WTC11 (cell line): ENCODE data around the gene SORCS2. TPM values are rescaled to one million over a fixed set of nuclear protein-coding genes. Genes with fewer than 3 reads are reported as not detected.

Experiments
- ATAC-seq: fragments of 200-7000 bp; cut with Tn5 transposase; 2 replicates; pipeline ENCODE4 v1.10.0; 2021; ENCODE audit warnings: mild to moderate bottlenecking, moderate library complexity
- CTCF ChIA-PET: fragments of 300-600 bp; sonication (Branson Sonifier 250); formaldehyde crosslinking; loops from one replicate; lab custom pipeline; 2021; ENCODE audit warnings: antibody characterized with exemption; lab: Charles Lee
- POLR2A ChIA-PET: fragments of 350-600 bp; sonication (Branson Sonifier 250); formaldehyde crosslinking; loops from one replicate; lab custom pipeline; 2021; ENCODE audit warnings: antibody characterized with exemption; lab: Charles Lee
- DNase-seq: peaks from one replicate; pipeline ENCODE4 v3.0.0; 2021; ENCODE audit warnings: low spot score
- H3K27ac Mint-ChIP-seq: 2 replicates; pipeline ENCODE4 v1.8.0; 2021; ENCODE audit warnings: mixed read lengths
- H3K27me3 Mint-ChIP-seq: 2 replicates; pipeline ENCODE4 v1.8.0; 2021; ENCODE audit warnings: low read depth, mild to moderate bottlenecking, moderate library complexity, mixed read lengths
- H3K36me3 Mint-ChIP-seq: 2 replicates; pipeline ENCODE4 v1.8.0; 2021; ENCODE audit warnings: mixed read lengths
- H3K4me1 Mint-ChIP-seq: 2 replicates; pipeline ENCODE4 v1.8.0; 2022; ENCODE audit warnings: mixed read lengths
- H3K4me3 Mint-ChIP-seq: 2 replicates; pipeline ENCODE4 v1.8.0; 2021; ENCODE audit warnings: mild to moderate bottlenecking, moderate library complexity, mixed read lengths
- H3K9me3 Mint-ChIP-seq: 2 replicates; pipeline ENCODE4 v1.8.0; 2021; ENCODE audit warnings: mixed read lengths
- ATF2 ChIP-seq: sonication (generic); formaldehyde crosslinking; IDR thresholded peaks from 2 replicates; pipeline ENCODE4 v1.8.1; 2022; ENCODE audit warnings: low read depth, missing genetic modification reagents, borderline replicate concordance
- CDX4 ChIP-seq: fragments of 250-450 bp; sonication (Bioruptor Pico); IDR thresholded peaks from 2 replicates; pipeline ENCODE4 v1.9.0; 2021; ENCODE audit warnings: moderate library complexity, mild to moderate bottlenecking, inconsistent platforms, borderline replicate concordance
- EMX1 ChIP-seq: fragments of 250-450 bp; sonication (Bioruptor Pico); IDR thresholded peaks from 2 replicates; pipeline ENCODE4 v1.8.0; 2021; ENCODE audit warnings: mild to moderate bottlenecking
- FOXK1 ChIP-seq: sonication (generic); formaldehyde crosslinking; IDR thresholded peaks from 2 replicates; pipeline ENCODE4 v1.8.0; 2022; ENCODE audit warnings: mild to moderate bottlenecking, moderate library complexity, missing genetic modification reagents
- FOXP4 ChIP-seq: sonication (generic); formaldehyde crosslinking; IDR thresholded peaks from 2 replicates; pipeline ENCODE4 v1.8.0; 2022; ENCODE audit warnings: mild to moderate bottlenecking, missing genetic modification reagents
- JAZF1 ChIP-seq: fragments of 250-450 bp; sonication (Bioruptor Pico); IDR thresholded peaks from 2 replicates; pipeline ENCODE4 v1.9.0; 2021; ENCODE audit warnings: moderate library complexity, mild to moderate bottlenecking, inconsistent platforms
- NFATC4 ChIP-seq: fragments of 250-450 bp; sonication (Bioruptor Pico); IDR thresholded peaks from 2 replicates; pipeline ENCODE4 v1.9.0; 2021; ENCODE audit warnings: mild to moderate bottlenecking
- NFYB ChIP-seq: sonication (generic); formaldehyde crosslinking; conservative IDR thresholded peaks from 2 replicates; pipeline ENCODE4 v1.8.0; 2022; ENCODE audit warnings: low read depth, missing genetic modification reagents
- NR1H2 ChIP-seq: sonication (generic); formaldehyde crosslinking; IDR thresholded peaks from 2 replicates; pipeline ENCODE4 v1.9.0; 2021; ENCODE audit warnings: mild to moderate bottlenecking, moderate library complexity, missing genetic modification reagents
- PRDM15 ChIP-seq: sonication (generic); formaldehyde crosslinking; IDR thresholded peaks from 2 replicates; pipeline ENCODE4 v1.8.0; 2022; ENCODE audit warnings: missing genetic modification reagents
- RORB ChIP-seq: fragments of 250-450 bp; sonication (Bioruptor Pico); IDR thresholded peaks from 2 replicates; pipeline ENCODE4 v1.9.0; 2021; ENCODE audit warnings: mild to moderate bottlenecking
- USF1 ChIP-seq: sonication (generic); formaldehyde crosslinking; IDR thresholded peaks from 2 replicates; pipeline ENCODE4 v1.8.0; 2022; ENCODE audit warnings: mild to moderate bottlenecking, missing genetic modification reagents
- total RNA-seq: library from RNA; stranded (reverse); gene quantifications from 3 replicates; pipeline ENCODE4 v1.2.3, GENCODE V29; 2021
- TF ChIP-seq, protein P1 (sequence below): sonication (generic); formaldehyde crosslinking; IDR thresholded peaks from 2 replicates; pipeline ENCODE4 v1.8.0; 2023; ENCODE audit warnings: mild to moderate bottlenecking, missing genetic modification reagents
- TF ChIP-seq, protein P2 (sequence below): sonication (generic); formaldehyde crosslinking; IDR thresholded peaks from 2 replicates; pipeline ENCODE4 v1.8.1; 2023; ENCODE audit warnings: mild to moderate bottlenecking, missing genetic modification reagents, moderate library complexity
- TF ChIP-seq, protein P3 (sequence below): sonication (generic); formaldehyde crosslinking; IDR thresholded peaks from 2 replicates; pipeline ENCODE4 v1.8.0; 2023; ENCODE audit warnings: missing genetic modification reagents, mild to moderate bottlenecking, borderline replicate concordance

The SORCS2 gene
- total RNA-seq, 1 experiment from 2014 or later: 6.6 TPM

- TF ChIP-seq FOXP4 (CRISPR knock-in tag) (peak; percentile 45; the same call in 1 of the 2 replicates), NFATC4 (CRISPR knock-in tag) (no peak), FOXK1 (peak; percentile 49; the same call in 1 of the 2 replicates), RORB (no peak), ATF2 (CRISPR knock-in tag) (no peak), NR1H2 (CRISPR knock-in tag) (0 out of 2 replicates have a peak, but pooled peaks have one; percentile 31), CDX4 (no peak), JAZF1 (no peak)
- TF ChIP-seq, protein P1, sequence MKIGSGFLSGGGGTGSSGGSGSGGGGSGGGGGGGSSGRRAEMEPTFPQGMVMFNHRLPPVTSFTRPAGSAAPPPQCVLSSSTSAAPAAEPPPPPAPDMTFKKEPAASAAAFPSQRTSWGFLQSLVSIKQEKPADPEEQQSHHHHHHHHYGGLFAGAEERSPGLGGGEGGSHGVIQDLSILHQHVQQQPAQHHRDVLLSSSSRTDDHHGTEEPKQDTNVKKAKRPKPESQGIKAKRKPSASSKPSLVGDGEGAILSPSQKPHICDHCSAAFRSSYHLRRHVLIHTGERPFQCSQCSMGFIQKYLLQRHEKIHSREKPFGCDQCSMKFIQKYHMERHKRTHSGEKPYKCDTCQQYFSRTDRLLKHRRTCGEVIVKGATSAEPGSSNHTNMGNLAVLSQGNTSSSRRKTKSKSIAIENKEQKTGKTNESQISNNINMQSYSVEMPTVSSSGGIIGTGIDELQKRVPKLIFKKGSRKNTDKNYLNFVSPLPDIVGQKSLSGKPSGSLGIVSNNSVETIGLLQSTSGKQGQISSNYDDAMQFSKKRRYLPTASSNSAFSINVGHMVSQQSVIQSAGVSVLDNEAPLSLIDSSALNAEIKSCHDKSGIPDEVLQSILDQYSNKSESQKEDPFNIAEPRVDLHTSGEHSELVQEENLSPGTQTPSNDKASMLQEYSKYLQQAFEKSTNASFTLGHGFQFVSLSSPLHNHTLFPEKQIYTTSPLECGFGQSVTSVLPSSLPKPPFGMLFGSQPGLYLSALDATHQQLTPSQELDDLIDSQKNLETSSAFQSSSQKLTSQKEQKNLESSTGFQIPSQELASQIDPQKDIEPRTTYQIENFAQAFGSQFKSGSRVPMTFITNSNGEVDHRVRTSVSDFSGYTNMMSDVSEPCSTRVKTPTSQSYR (CRISPR knock-in tag): 0 out of 2 replicates have a peak, but pooled peaks have one; percentile 22
These were observed 389.1 kb downstream of the SORCS2 start (continued) for GRCh38 chr4:7581477-7581876.

DNA sequence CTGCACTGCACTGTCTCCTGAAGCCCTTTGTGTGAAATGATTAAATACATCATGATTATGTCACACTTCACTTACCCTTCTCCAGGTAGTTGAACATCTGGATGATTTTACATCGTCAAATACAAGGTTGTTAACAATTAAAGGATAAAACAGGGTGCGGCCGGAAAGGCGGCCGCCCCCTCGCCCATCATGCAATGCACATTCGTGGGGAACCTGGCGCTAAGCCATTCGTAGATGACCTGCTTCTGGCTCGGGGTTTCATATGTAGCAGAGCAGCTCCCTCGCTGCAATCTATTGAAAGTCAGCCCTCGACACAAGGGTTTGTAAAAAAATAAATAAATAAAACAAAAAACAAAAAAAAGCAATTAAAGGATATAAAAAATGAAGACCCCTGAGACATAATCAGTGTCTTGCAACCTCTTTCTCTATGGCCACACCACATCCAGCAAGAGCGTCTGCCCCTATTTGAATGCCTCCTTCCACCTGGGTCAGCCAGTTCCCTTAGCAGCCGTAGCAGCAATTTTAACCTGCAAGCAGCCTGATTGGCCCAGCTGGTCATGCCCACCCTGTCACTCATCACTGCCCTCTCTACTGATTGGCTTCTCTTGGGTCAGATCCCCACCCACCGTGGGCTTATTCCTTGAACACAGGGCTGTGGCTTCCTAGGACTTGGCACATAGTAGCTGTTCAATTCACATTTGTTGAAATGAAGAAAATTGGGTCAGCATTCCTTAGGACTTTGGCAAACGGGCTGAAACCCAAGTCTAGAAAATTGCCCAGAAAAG, 390.2 kb downstream of the SORCS2 start:
- Mint-ChIP-seq H3K36me3 (peaks cover 14% of the 10 kb centered on the region), H3K27ac (no peak overlapping the region), H3K9me3 (peaks cover 33% of the 10 kb centered on the region), H3K4me1 (peaks cover under 1% of the 10 kb centered on the region; the same call in 1 of the 2 replicates), H3K4me3 (no peak overlapping the region), H3K27me3 (peaks cover 6% of the 10 kb centered on the region)
- ATAC-seq (no peak), DNase-seq (no peak)
- CTCF ChIA-PET: no interaction called here
- POLR2A ChIA-PET: no interaction called here
- TF ChIP-seq, protein P2, sequence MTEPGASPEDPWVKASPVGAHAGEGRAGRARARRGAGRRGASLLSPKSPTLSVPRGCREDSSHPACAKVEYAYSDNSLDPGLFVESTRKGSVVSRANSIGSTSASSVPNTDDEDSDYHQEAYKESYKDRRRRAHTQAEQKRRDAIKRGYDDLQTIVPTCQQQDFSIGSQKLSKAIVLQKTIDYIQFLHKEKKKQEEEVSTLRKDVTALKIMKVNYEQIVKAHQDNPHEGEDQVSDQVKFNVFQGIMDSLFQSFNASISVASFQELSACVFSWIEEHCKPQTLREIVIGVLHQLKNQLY (CRISPR knock-in tag): no peak
- TF ChIP-seq NFYB (CRISPR knock-in tag): peak; percentile 43

DNA sequence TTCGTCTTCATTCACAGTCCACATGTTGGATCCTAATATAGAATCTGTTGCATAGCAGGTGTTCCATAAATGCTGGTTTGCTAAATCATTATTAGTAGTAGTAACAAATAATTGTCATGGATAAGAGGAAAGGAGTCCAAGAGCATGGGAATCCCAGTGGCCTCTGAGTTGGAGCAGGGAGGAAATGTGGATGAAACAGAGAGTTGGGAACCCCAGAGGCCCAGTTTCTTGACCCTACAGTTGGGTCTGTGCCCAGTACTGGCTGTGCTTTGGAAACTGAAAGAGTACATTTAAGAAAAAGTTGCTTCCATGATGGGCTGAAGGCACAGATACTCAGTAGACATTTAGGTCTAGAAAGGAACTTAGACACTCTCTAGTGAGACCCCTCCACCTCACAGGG, 391.8 kb downstream of the SORCS2 start:
- Mint-ChIP-seq H3K9me3 (peaks cover 18% of the 10 kb centered on the region), H3K4me1 (peaks cover 16% of the 10 kb centered on the region), H3K27ac (no peak overlapping the region), H3K36me3 (no peaks in the 10 kb centered on the region), H3K27me3 (no peaks in the 10 kb centered on the region; the same call in 1 of the 2 replicates), H3K4me3 (no peak overlapping the region)
- no peak for DNase-seq
- ChIA-PET CTCF (no interaction called here), POLR2A (no interaction called here)
- no peak for ATAC-seq
- TF ChIP-seq USF1 (CRISPR knock-in tag) (no peak), EMX1 (no peak), PRDM15 (CRISPR knock-in tag) (no peak)
- TF ChIP-seq, protein P3, sequence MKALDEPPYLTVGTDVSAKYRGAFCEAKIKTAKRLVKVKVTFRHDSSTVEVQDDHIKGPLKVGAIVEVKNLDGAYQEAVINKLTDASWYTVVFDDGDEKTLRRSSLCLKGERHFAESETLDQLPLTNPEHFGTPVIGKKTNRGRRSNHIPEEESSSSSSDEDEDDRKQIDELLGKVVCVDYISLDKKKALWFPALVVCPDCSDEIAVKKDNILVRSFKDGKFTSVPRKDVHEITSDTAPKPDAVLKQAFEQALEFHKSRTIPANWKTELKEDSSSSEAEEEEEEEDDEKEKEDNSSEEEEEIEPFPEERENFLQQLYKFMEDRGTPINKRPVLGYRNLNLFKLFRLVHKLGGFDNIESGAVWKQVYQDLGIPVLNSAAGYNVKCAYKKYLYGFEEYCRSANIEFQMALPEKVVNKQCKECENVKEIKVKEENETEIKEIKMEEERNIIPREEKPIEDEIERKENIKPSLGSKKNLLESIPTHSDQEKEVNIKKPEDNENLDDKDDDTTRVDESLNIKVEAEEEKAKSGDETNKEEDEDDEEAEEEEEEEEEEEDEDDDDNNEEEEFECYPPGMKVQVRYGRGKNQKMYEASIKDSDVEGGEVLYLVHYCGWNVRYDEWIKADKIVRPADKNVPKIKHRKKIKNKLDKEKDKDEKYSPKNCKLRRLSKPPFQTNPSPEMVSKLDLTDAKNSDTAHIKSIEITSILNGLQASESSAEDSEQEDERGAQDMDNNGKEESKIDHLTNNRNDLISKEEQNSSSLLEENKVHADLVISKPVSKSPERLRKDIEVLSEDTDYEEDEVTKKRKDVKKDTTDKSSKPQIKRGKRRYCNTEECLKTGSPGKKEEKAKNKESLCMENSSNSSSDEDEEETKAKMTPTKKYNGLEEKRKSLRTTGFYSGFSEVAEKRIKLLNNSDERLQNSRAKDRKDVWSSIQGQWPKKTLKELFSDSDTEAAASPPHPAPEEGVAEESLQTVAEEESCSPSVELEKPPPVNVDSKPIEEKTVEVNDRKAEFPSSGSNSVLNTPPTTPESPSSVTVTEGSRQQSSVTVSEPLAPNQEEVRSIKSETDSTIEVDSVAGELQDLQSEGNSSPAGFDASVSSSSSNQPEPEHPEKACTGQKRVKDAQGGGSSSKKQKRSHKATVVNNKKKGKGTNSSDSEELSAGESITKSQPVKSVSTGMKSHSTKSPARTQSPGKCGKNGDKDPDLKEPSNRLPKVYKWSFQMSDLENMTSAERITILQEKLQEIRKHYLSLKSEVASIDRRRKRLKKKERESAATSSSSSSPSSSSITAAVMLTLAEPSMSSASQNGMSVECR (CRISPR knock-in tag): no peak
